Ascending aorta (tissue), 2 donors: ENCODE measurements around the gene TLR9. TPM values are rescaled to one million over a fixed set of nuclear protein-coding genes. Genes with fewer than 3 reads are reported as not detected.

ENCODE experiments used
- DNase-seq, 2 donors: peaks; one replicate each; pipeline ENCODE4 v3.0.0-alpha.2; 2019; ENCODE audit warnings: low spot score in 2 of 2
- H3K27ac ChIP-seq, 2 donors: fragments of 200-600 bp; sonication (generic); one replicate each; pipeline ENCODE4 v1.5.1; 2016 to 2017; ENCODE audit warnings: mild to moderate bottlenecking in 1 of 2
- H3K27me3 ChIP-seq: fragments of 200-600 bp; sonication (generic); one replicate; pipeline ENCODE4 v1.5.1; 2017
- H3K36me3 ChIP-seq, 2 donors: fragments of 200-600 bp; sonication (generic); one replicate each; pipeline ENCODE4 v1.5.1; 2016
- H3K4me1 ChIP-seq, 2 donors: fragments of 200-600 bp; sonication (generic); one replicate each; pipeline ENCODE4 v1.5.1; 2016 to 2017; ENCODE audit warnings: mild to moderate bottlenecking in 1 of 2
- H3K4me3 ChIP-seq, 2 donors: fragments of 200-600 bp; sonication (generic); one replicate each; pipeline ENCODE4 v1.5.1; 2016 to 2017; ENCODE audit warnings: mild to moderate bottlenecking in 1 of 2
- H3K9me3 ChIP-seq, 2 donors: fragments of 200-600 bp; sonication (generic); one replicate each; pipeline ENCODE4 v1.5.1; 2016
- CTCF ChIP-seq, 3 experiments: fragments of 200-600 bp in 2 of 3; fragments of 450-650 bp in 1 of 3; sonication (generic) in 2 of 3; IDR thresholded peaks; one replicate each; pipeline ENCODE4 v1.5.1; 2016 to 2019; ENCODE audit warnings: antibody characterized with exemption in 3 of 3, mild to moderate bottlenecking in 1 of 3, moderate library complexity in 1 of 3
- intact Hi-C: fragments of 100-400 bp; cut with DNase I; formaldehyde crosslinking; loops from one replicate; pipeline ENCODE4 v1.15.1; 2023
- total RNA-seq: library from RNA; depleted of rRNA; stranded (reverse); fragments of >200 nt; gene quantifications from one replicate; pipeline ENCODE4 v1.1.0, GENCODE V29; 2016

The TLR9 gene
- total RNA-seq, 1 donor from 2014 or later: not detected

GRCh38 chr3:52186729-52187128 is 38.7 kb downstream of the TLR9 start:
- H3K4me1 ChIP-seq: peaks cover 8 to 11% of the 10 kb centered on the region in 2 donors
- no peaks in the 10 kb centered on the region for H3K36me3 ChIP-seq
- TF ChIP-seq CTCF (IDR thresholded peaks at IDR 0.05): no peak
- DNase-seq: no peak
- no peaks in the 10 kb centered on the region for H3K9me3 ChIP-seq
- H3K27ac ChIP-seq: no peak overlapping the region
- no peak overlapping the region for H3K4me3 ChIP-seq
- intact Hi-C loops: no loop called here
- H3K27me3 ChIP-seq: no peaks in the 10 kb centered on the region

GRCh38 chr3:52185837-52186236 is 39.6 kb downstream of the TLR9 start:
- Histone ChIP-seq H3K9me3 (no peaks in the 10 kb centered on the region), H3K27me3 (no peaks in the 10 kb centered on the region), H3K4me1 (peaks cover 7 to 11% of the 10 kb centered on the region in 2 donors), H3K36me3 (no peaks in the 10 kb centered on the region), H3K27ac (no peak overlapping the region), H3K4me3 (no peak overlapping the region)
- TF ChIP-seq CTCF (IDR thresholded peaks at IDR 0.05): no peak
- no peak for DNase-seq
- intact Hi-C loops: no loop called here

- H3K4me1 ChIP-seq: peaks cover 3 to 6% of the 10 kb centered on the region in 2 donors
- intact Hi-C loops: no loop called here
- no peaks in the 10 kb centered on the region for H3K36me3 ChIP-seq
- H3K9me3 ChIP-seq: no peaks in the 10 kb centered on the region
- no peak for DNase-seq
- no peaks in the 10 kb centered on the region for H3K27me3 ChIP-seq
- TF ChIP-seq CTCF (IDR thresholded peaks at IDR 0.05): no peak
- no peak overlapping the region for H3K4me3 ChIP-seq
- H3K27ac ChIP-seq: no peak overlapping the region
Measured at GRCh38 chr3:52185311-52185710, 40.1 kb downstream of the TLR9 start.

- DNase-seq: no peak
- H3K27ac ChIP-seq: no peak overlapping the region
- intact Hi-C loops: no loop called here
- H3K27me3 ChIP-seq: no peaks in the 10 kb centered on the region
- H3K36me3 ChIP-seq: no peaks in the 10 kb centered on the region
- TF ChIP-seq CTCF (IDR thresholded peaks at IDR 0.05): no peak
- no peaks in the 10 kb centered on the region for H3K9me3 ChIP-seq
- no peak overlapping the region for H3K4me3 ChIP-seq
- no peaks in the 10 kb centered on the region for H3K4me1 ChIP-seq
Measured at GRCh38 chr3:52184690-52185089, 40.8 kb downstream of the TLR9 start.

- no peak for TF ChIP-seq CTCF (IDR thresholded peaks at IDR 0.05)
- H3K27me3 ChIP-seq: no peaks in the 10 kb centered on the region
- no peaks in the 10 kb centered on the region for H3K9me3 ChIP-seq
- no peaks in the 10 kb centered on the region for H3K36me3 ChIP-seq
- no peak overlapping the region for H3K27ac ChIP-seq
- intact Hi-C loops: no loop called here
- no peak overlapping the region for H3K4me3 ChIP-seq
- H3K4me1 ChIP-seq: no peaks in the 10 kb centered on the region
- no peak for DNase-seq
Measured at GRCh38 chr3:52183786-52184445, 41.5 kb downstream of the TLR9 start.

- Histone ChIP-seq H3K4me3 (no peak overlapping the region), H3K4me1 (no peaks in the 10 kb centered on the region), H3K36me3 (no peaks in the 10 kb centered on the region), H3K9me3 (no peaks in the 10 kb centered on the region), H3K27me3 (no peaks in the 10 kb centered on the region), H3K27ac (no peak overlapping the region)
- no peak for DNase-seq
- TF ChIP-seq CTCF (IDR thresholded peaks at IDR 0.05): no peak
- intact Hi-C loops: no loop called here
Measured at GRCh38 chr3:52182691-52183090, 42.8 kb downstream of the TLR9 start.
